Mesodermal cell (in vitro differentiated cells): Measurements from ENCODE around the gene ANP32E.
"Not testable (repeated sequence)": the region's sequence is repeated elsewhere in the genome, so short reads cannot be mapped to it uniquely, and the experiment has no call there.

ENCODE experiments used
- H3K27ac ChIP-seq: 2 replicates; pipeline ENCODE4 v1.7.0; 2013; ENCODE audit warnings: mild to moderate bottlenecking, low read depth, low read length, moderate library complexity; ENCODE audit not compliant: severe bottlenecking
- H3K36me3 ChIP-seq: 2 replicates; pipeline ENCODE4 v1.7.1; 2013; ENCODE audit warnings: mild to moderate bottlenecking, low read length, moderate library complexity; ENCODE audit not compliant: control insufficient read depth, insufficient read depth
- H3K4me1 ChIP-seq: one replicate; pipeline ENCODE4 v1.7.1; 2013; ENCODE audit warnings: mild to moderate bottlenecking, low read length; ENCODE audit not compliant: insufficient read depth, control insufficient read depth, poor library complexity, severe bottlenecking
- H3K4me3 ChIP-seq: 2 replicates; pipeline ENCODE4 v1.7.0; 2013; ENCODE audit warnings: low read length, control low read depth, mild to moderate bottlenecking; ENCODE audit not compliant: insufficient read depth, poor library complexity, severe bottlenecking; ENCODE audit errors: extremely low read depth
- H3K9me3 ChIP-seq: 2 replicates; pipeline ENCODE4 v1.7.1; 2013; ENCODE audit warnings: mild to moderate bottlenecking, low read length, moderate library complexity; ENCODE audit not compliant: control insufficient read depth
- WGBS, 2 experiments: methylation state at CpG; one replicate each; pipeline ENCODE4 v1.1.5; 2013; ENCODE audit warnings: missing lambda C conversion rate in 2 of 2; ENCODE audit not compliant: insufficient coverage in 2 of 2; 5-methylcytosine and 5-hydroxymethylcytosine counted together

Gene ANP32E

GRCh38 chr1:150233359-150234308 is 2.3 kb downstream of the ANP32E start:
- H3K4me1 ChIP-seq = no peaks in the 10 kb centered on the region
- H3K9me3 ChIP-seq = no peaks in the 10 kb centered on the region
- H3K4me3 ChIP-seq = peak overlapping the region; percentile 96
- peaks cover 30% of the 10 kb centered on the region for H3K36me3 ChIP-seq
- no peak overlapping the region for H3K27ac ChIP-seq
- WGBS, 2 experiments = 51 to 63% methylated on average over 4 to 5 of the region's 15 CpGs

DNA sequence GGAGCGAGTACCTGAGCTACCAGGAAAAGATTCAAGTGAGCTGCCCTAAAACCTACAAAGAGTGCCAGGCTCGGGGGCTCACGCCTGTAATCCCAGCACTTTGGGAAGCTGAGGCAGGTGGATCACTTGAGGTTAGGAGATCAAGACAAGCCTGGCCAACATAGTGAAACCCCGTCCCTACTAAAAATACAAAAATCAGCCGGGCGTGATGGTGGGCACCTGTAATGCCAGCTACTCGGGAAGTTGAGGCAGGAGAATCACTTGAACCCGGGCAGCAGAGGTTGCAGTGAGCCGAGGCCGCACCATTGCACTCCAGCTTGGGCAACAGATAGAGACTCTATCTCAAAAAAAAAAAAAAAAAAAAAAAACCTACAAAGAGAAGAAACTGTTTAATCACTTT is 3.0 kb downstream of the ANP32E start:
- WGBS, 2 experiments = 98 to 100% methylated on average over 5 to 10 of the region's 10 CpGs
- not testable (repeated sequence) for H3K4me3 ChIP-seq, H3K27ac ChIP-seq, H3K9me3 ChIP-seq, H3K4me1 ChIP-seq
- peaks cover 37% of the 10 kb centered on the region for H3K36me3 ChIP-seq

- 95 to 98% methylated on average over 7 to 8 of the region's 10 CpGs for WGBS, 2 experiments
- H3K36me3 ChIP-seq = peaks cover 77% of the 10 kb centered on the region
- H3K4me1 ChIP-seq, H3K9me3 ChIP-seq, H3K27ac ChIP-seq, H3K4me3 ChIP-seq: not testable (repeated sequence)
These were observed 7.7 kb downstream of the ANP32E start for GRCh38 chr1:150228246-150228645.

GRCh38 chr1:150227228-150227627 is 8.7 kb downstream of the ANP32E start:
- no peak overlapping the region for H3K27ac ChIP-seq
- H3K9me3 ChIP-seq = no peaks in the 10 kb centered on the region
- H3K4me3 ChIP-seq = no peak overlapping the region
- no peaks in the 10 kb centered on the region for H3K4me1 ChIP-seq
- H3K36me3 ChIP-seq = peaks cover 82% of the 10 kb centered on the region

DNA sequence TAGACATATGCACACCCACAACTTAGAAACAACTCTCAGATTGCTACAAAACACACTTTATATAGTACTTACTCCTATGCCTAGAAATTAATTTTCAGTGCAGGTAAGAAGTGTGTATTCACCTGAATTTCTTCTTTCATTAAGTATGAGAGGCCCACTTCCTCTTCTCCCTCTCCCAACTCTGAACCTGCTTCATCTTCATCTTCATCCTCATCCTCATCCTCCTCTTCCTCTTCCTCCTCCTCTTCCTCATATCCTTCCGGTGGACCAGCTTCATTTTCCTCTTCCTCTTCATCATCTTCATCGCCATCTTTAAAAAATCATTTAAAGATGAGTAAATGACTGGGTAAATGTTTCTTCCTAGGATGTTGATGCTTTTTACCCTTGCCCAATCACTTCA is 9.4 kb downstream of the ANP32E start:
- Histone ChIP-seq H3K36me3 (peaks cover 78% of the 10 kb centered on the region), H3K4me3 (no peak overlapping the region), H3K27ac (no peak overlapping the region), H3K9me3 (no peaks in the 10 kb centered on the region), H3K4me1 (no peaks in the 10 kb centered on the region)
- WGBS, 2 experiments = no CpG with 5 or more reads among the region's 2 CpGs

DNA sequence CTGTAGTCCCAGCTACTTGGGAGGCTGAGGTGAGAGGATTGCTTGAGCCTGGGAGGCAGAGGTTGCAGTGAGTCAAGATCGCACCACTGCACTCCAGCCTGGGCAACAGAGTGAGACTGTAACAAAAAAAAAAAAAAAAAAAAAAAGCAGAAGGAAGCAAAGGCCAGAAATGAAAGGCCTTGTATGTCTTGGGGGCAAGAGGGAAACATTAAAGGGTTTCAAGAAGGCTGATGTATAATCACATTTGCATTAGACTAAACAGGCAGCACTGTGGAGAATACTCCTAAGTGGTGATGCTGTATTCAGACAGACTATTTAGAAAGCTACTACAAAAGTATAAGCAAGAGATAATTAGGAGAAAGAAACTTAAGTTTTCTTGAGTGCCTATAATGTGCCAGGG is 10.4 kb downstream of the ANP32E start:
- no peaks in the 10 kb centered on the region for H3K4me1 ChIP-seq
- peaks cover 74% of the 10 kb centered on the region for H3K36me3 ChIP-seq
- H3K27ac ChIP-seq = no peak overlapping the region
- no peak overlapping the region for H3K4me3 ChIP-seq
- H3K9me3 ChIP-seq = no peaks in the 10 kb centered on the region
- 100% methylated on average over 1 of the region's 1 CpG; no CpG with 5 or more reads in 1 of the 2 experiments for WGBS, 2 experiments

GRCh38 chr1:150224983-150225382 is 10.9 kb downstream of the ANP32E start:
- peaks cover 73% of the 10 kb centered on the region for H3K36me3 ChIP-seq
- WGBS, 2 experiments = 100% methylated on average over 1 of the region's 1 CpG
- H3K4me1 ChIP-seq = no peaks in the 10 kb centered on the region
- H3K9me3 ChIP-seq = no peaks in the 10 kb centered on the region
- no peak overlapping the region for H3K4me3 ChIP-seq
- H3K27ac ChIP-seq = no peak overlapping the region

DNA sequence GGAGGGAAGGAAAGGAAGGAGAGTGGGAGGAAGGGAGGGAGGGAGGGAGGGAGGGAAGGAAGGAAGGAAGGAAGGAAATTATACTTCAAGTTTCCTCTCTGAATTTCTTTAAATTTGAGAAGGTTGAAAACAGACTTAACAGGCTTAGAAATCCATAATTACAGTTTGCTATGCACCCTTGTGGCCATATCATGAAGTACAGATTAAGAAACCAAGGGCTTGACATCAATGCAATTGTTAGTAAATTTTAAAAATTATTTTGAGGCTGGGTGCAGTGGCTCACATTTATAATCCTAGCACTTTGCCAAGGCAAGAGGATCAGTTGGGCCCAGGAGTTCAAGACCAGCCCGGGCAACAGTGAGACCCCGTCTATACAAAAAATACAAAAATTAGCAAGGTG is 14.4 kb downstream of the ANP32E start:
- Histone ChIP-seq H3K27ac (no peak overlapping the region), H3K36me3 (peaks cover 53% of the 10 kb centered on the region), H3K9me3 (no peaks in the 10 kb centered on the region), H3K4me3 (no peak overlapping the region), H3K4me1 (no peaks in the 10 kb centered on the region)
- 100% methylated on average over 1 of the region's 2 CpGs; no CpG with 5 or more reads in 1 of the 2 experiments for WGBS, 2 experiments

DNA sequence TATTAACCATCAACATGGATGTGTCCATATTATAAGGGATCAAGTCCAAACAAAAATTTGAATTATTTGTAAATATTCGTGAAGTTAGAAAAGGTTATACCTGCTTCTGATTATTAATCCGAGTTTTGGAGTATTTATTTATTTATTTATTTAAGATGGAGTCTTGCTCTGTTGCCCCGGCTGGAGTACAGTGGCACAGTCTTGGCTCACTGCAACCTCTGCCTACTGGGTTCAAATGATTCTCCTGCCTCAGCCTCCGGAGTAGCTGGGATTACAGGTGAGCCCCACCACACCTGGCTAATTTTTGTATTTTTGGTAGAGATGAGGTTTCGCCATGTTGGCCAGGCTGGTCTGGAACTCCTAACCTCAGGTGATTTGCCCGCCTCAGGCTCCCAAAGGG is 20.1 kb downstream of the ANP32E start:
- H3K4me1 ChIP-seq, H3K27ac ChIP-seq: not testable (repeated sequence)
- 92 to 100% methylated on average over 1 to 2 of the region's 6 CpGs for WGBS, 2 experiments

DNA sequence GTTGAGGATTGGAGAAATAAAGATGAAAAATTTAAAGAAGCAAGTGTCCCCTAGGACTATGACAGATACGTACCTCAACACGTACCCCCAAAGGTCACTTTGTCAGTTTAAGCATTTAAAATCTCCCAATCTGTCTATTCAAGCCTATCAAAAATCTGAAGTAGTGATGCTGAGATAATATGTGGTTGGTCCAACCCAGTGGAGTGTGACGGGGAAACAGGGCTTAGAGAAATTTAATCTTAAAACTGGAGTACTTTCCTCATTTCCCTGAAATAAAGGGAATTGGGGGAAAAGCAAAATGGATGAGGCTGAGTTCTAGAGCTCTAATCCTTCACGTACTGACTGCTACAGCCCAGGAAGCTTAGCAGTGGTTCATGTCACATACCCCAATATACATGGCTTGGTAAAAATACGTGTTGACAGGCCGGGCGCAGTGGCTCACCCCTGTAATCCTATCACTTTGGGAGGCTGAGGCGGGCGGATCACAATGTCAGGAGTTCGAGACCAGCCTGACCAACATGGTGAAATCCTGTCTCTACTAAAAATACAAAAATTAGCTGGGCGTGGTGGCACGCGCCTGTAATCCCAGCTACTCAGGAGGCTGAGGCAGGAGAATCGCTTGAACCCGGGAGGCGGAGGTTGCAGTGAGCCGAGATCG is 21.7 kb downstream of the ANP32E start:
- H3K4me1 ChIP-seq, H3K9me3 ChIP-seq, H3K36me3 ChIP-seq: not testable (repeated sequence)
- WGBS, 2 experiments = 77 to 86% methylated on average over 5 to 6 of the region's 18 CpGs
- H3K27ac ChIP-seq = peak overlapping the region; percentile 88
- peak overlapping the region; percentile 31 for H3K4me3 ChIP-seq

More for the DNA sequence above, 20.1 kb downstream of the ANP32E start:
- H3K4me3 ChIP-seq, H3K9me3 ChIP-seq: not testable (repeated sequence)
- peaks cover 15% of the 10 kb centered on the region for H3K36me3 ChIP-seq
